Endothelial cell (in vitro differentiated cells): ENCODE results near the gene MCTP1. TPM values are rescaled to one million over a fixed set of nuclear protein-coding genes. Genes with fewer than 3 reads are reported as not detected.

Source experiments
- DNase-seq: peaks from one replicate; pipeline ENCODE4 v3.0.0; 2021; ENCODE audit warnings: low spot score
- H3K27ac Mint-ChIP-seq: one replicate; pipeline ENCODE4 v1.8.0; 2021; ENCODE audit warnings: mixed read lengths, inconsistent platforms; ENCODE audit not compliant: unreplicated experiment
- H3K27me3 Mint-ChIP-seq: one replicate; pipeline ENCODE4 v1.8.0; 2021; ENCODE audit warnings: mild to moderate bottlenecking, moderate library complexity, mixed read lengths, inconsistent platforms; ENCODE audit not compliant: unreplicated experiment
- H3K36me3 Mint-ChIP-seq: one replicate; pipeline ENCODE4 v1.8.0; 2021; ENCODE audit warnings: mild to moderate bottlenecking, low read depth, mixed read lengths, inconsistent platforms; ENCODE audit not compliant: unreplicated experiment
- H3K4me1 Mint-ChIP-seq: one replicate; pipeline ENCODE4 v1.8.0; 2021; ENCODE audit warnings: mild to moderate bottlenecking, mixed read lengths, inconsistent platforms; ENCODE audit not compliant: unreplicated experiment
- H3K4me3 Mint-ChIP-seq: one replicate; pipeline ENCODE4 v1.8.0; 2021; ENCODE audit warnings: mild to moderate bottlenecking, mixed read lengths, inconsistent platforms; ENCODE audit not compliant: unreplicated experiment
- H3K9me3 Mint-ChIP-seq: one replicate; pipeline ENCODE4 v1.8.0; 2021; ENCODE audit warnings: mixed read lengths, inconsistent platforms; ENCODE audit not compliant: unreplicated experiment
- total RNA-seq: library from RNA; stranded (reverse); fragmentation: NEBNext Ultra II Directional; extraction: Animal tissue kit (Norgen Biotek cat#: 25700); gene quantifications from one replicate; pipeline ENCODE4 v1.2.1, GENCODE V29; 2021; ENCODE audit not compliant: unreplicated experiment
- TF ChIP-seq, protein P1 (sequence below): fragments of 200-600 bp; sonication (generic); IDR thresholded peaks from one replicate; pipeline ENCODE4 v1.5.0; 2021; ENCODE audit warnings: antibody characterized with exemption; ENCODE audit not compliant: unreplicated experiment

The MCTP1 gene
- total RNA-seq, 1 donor from 2014 or later, result 2.2 TPM

- no peaks in the 10 kb centered on the region for H3K27me3 Mint-ChIP-seq
- no peak for DNase-seq
- H3K4me3 Mint-ChIP-seq, result no peak overlapping the region
- TF ChIP-seq, protein P1, sequence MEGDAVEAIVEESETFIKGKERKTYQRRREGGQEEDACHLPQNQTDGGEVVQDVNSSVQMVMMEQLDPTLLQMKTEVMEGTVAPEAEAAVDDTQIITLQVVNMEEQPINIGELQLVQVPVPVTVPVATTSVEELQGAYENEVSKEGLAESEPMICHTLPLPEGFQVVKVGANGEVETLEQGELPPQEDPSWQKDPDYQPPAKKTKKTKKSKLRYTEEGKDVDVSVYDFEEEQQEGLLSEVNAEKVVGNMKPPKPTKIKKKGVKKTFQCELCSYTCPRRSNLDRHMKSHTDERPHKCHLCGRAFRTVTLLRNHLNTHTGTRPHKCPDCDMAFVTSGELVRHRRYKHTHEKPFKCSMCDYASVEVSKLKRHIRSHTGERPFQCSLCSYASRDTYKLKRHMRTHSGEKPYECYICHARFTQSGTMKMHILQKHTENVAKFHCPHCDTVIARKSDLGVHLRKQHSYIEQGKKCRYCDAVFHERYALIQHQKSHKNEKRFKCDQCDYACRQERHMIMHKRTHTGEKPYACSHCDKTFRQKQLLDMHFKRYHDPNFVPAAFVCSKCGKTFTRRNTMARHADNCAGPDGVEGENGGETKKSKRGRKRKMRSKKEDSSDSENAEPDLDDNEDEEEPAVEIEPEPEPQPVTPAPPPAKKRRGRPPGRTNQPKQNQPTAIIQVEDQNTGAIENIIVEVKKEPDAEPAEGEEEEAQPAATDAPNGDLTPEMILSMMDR, result no peak
- H3K9me3 Mint-ChIP-seq, result no peaks in the 10 kb centered on the region
- no peak overlapping the region for H3K27ac Mint-ChIP-seq
- H3K4me1 Mint-ChIP-seq, result peaks cover 17% of the 10 kb centered on the region
- no peaks in the 10 kb centered on the region for H3K36me3 Mint-ChIP-seq
Measured at GRCh38 chr5:94707359-94707758, 577.5 kb downstream of the MCTP1 start.

- H3K36me3 Mint-ChIP-seq, result no peaks in the 10 kb centered on the region
- no peaks in the 10 kb centered on the region for H3K27me3 Mint-ChIP-seq
- H3K4me3 Mint-ChIP-seq, result no peak overlapping the region
- H3K4me1 Mint-ChIP-seq, result peaks cover 17% of the 10 kb centered on the region
- DNase-seq, result no peak
- TF ChIP-seq, protein P1, result no peak
- H3K9me3 Mint-ChIP-seq, result no peaks in the 10 kb centered on the region
- no peak overlapping the region for H3K27ac Mint-ChIP-seq
Measured at GRCh38 chr5:94705427-94705826, 579.5 kb downstream of the MCTP1 start.

DNA sequence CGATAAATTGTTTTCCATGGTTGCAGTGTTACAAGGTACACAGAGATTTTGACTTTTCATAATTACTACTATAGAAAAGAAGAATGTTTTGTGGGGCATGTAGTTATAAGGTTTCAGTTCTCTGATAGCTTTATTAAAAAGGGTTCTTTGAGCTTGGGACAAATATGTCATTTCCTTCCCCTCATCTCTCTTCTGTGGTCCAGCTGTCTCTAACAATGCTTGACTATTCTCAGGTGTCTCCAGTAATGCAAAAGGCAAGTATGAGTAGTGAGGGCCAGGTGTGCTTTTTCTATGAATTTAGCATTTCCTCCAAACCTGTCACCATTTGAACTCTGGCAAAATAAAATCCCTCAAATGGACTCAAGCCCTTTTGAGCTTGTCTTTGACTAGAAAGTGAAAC lies 582.2 kb downstream of the MCTP1 start:
- no peaks in the 10 kb centered on the region for H3K36me3 Mint-ChIP-seq
- H3K27ac Mint-ChIP-seq, result no peak overlapping the region
- no peaks in the 10 kb centered on the region for H3K9me3 Mint-ChIP-seq
- TF ChIP-seq, protein P1, result no peak
- H3K4me1 Mint-ChIP-seq, result peaks cover 8% of the 10 kb centered on the region
- no peaks in the 10 kb centered on the region for H3K27me3 Mint-ChIP-seq
- no peak overlapping the region for H3K4me3 Mint-ChIP-seq
- DNase-seq, result no peak

DNA sequence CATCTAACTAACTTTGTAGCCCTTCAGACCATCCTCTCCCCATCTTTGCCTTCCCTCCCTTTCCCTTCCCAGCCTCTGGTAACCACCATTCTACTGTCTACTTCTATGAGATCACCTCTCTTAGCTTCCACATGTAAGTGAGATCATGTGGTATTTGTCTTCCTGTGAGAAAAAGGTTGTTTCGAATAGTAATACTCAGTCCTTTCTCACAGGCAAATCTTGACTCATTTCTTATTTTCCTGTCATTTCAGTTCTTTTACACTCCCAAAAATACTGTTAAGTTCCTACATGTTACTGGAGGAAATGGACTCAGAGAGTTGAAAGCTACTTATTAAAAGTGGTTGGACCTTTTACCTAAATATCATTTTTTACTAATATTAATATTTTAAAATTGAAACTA lies 584.3 kb downstream of the MCTP1 start:
- Mint-ChIP-seq H3K27me3 (no peaks in the 10 kb centered on the region), H3K27ac (no peak overlapping the region), H3K4me1 (no peaks in the 10 kb centered on the region), H3K4me3 (no peak overlapping the region), H3K9me3 (no peaks in the 10 kb centered on the region), H3K36me3 (no peaks in the 10 kb centered on the region)
- TF ChIP-seq, protein P1, result no peak
- DNase-seq, result no peak

- H3K4me1 Mint-ChIP-seq, result no peaks in the 10 kb centered on the region
- H3K36me3 Mint-ChIP-seq, result no peaks in the 10 kb centered on the region
- H3K27me3 Mint-ChIP-seq, result no peaks in the 10 kb centered on the region
- TF ChIP-seq, protein P1, result no peak
- no peak overlapping the region for H3K27ac Mint-ChIP-seq
- H3K4me3 Mint-ChIP-seq, result no peak overlapping the region
- no peaks in the 10 kb centered on the region for H3K9me3 Mint-ChIP-seq
- DNase-seq, result no peak
Measured at GRCh38 chr5:94699562-94699961, 585.3 kb downstream of the MCTP1 start.
